ENCODE results near the gene RCAN1.

RCAN1 gene

DNA sequence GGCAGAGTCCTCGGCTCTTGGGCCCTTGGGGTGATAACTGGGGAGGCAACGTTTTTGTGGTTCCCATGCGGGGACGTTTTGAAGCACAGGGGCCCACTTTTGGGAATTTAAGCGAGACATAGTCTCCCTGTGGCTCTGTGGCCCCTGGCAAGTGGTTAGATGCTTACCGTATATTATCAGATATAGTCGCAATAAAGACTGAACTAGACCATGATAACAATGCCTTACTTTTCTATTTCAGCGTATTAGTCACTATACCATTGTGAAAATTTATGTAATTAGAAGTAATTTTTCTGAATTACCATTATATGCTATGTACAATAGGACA, 538 bp upstream of the RCAN1 start:
- peak overlapping the region; percentile 52 for H3K4me3 ChIP-seq (ENCODE audit: low read depth, low read length)
- TF ChIP-seq, protein P1, sequence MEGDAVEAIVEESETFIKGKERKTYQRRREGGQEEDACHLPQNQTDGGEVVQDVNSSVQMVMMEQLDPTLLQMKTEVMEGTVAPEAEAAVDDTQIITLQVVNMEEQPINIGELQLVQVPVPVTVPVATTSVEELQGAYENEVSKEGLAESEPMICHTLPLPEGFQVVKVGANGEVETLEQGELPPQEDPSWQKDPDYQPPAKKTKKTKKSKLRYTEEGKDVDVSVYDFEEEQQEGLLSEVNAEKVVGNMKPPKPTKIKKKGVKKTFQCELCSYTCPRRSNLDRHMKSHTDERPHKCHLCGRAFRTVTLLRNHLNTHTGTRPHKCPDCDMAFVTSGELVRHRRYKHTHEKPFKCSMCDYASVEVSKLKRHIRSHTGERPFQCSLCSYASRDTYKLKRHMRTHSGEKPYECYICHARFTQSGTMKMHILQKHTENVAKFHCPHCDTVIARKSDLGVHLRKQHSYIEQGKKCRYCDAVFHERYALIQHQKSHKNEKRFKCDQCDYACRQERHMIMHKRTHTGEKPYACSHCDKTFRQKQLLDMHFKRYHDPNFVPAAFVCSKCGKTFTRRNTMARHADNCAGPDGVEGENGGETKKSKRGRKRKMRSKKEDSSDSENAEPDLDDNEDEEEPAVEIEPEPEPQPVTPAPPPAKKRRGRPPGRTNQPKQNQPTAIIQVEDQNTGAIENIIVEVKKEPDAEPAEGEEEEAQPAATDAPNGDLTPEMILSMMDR (IDR thresholded peaks at IDR 0.05; ENCODE audit: low read depth, low read length, missing control alignments) = no peak
- in situ Hi-C loops (cut with HindIII; ENCODE audit: low sequenced_read_pairs) = no loop called here
- no peak for DNase-seq (ENCODE audit: low read depth)

DNA sequence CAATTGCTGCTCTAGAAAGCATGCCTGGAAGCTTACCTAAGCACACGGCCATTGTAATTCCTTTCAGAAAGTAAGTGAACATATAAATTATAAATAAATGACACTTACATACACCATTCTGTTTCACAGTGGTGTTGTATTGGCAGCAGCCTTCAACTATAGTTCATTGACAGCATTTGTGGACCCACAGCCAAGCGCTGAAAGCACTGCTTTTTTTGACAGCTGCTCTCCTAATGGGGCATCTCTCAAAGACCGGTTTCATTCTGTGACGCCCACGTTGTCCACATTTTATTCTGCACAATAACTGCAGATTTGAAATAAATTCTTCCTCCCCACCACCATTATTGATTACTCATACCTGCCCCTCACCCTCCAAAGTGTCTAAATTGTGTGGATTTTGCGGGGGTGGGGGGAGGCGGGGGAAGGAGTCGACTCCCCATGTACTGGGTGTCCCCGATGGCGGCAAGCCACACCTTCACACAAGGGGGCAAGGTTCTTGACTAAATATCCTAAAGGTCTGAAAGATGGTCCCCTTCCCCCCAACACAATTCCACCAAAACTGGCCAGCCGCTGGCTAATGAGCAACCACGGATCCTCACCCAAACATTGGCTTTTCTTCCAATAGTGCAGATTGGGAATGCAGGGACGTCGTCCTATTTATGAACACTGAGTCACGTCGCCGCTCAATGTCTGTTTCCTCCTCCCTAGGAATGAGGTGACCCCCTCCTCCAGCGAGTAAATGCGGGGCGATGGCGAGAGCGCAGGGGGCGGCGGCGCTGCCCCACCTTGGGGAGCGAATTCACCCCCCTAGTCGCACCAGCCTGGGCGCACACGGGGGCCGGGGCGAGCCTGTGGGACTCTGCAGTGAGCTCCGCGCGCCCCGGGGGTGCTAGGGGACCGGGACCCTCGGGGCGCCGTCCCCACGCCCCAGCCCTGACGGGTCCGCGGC, 960 bp downstream of the RCAN1 start:
- in situ Hi-C loops (cut with HindIII; ENCODE audit: low sequenced_read_pairs) = no loop called here
- no peak for DNase-seq (ENCODE audit: low read depth)
- TF ChIP-seq, protein P1 (IDR thresholded peaks at IDR 0.05; ENCODE audit: low read depth, low read length, missing control alignments) = no peak
- H3K4me3 ChIP-seq (ENCODE audit: low read depth, low read length) = peak overlapping the region; percentile 52

DNA sequence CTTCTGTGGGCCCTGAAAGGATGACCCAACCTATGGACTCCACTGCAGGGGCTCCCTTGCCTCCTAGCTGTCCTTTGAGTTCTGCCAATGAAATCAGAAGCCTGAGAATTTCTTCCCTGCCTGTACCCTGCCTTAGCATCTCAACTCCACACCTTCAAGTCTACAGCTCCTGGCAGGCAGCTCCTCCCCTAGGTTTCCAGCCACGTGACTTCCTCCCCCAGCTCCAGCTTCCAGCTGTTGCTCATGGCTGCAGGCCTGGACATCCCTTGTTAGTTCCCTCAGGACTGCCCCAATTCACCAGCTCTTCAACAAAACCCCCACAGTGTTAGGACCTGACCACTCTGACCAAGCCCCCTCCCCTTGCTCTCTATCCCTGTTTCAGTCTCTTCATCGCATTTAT, 2.4 kb downstream of the RCAN1 start:
- in situ Hi-C loops (cut with HindIII; ENCODE audit: low sequenced_read_pairs) = no loop called here
- DNase-seq (ENCODE audit: low read depth) = no peak
- TF ChIP-seq, protein P1 (IDR thresholded peaks at IDR 0.05; ENCODE audit: low read depth, low read length, missing control alignments) = no peak
- H3K4me3 ChIP-seq (ENCODE audit: low read depth, low read length) = no peak overlapping the region

DNA sequence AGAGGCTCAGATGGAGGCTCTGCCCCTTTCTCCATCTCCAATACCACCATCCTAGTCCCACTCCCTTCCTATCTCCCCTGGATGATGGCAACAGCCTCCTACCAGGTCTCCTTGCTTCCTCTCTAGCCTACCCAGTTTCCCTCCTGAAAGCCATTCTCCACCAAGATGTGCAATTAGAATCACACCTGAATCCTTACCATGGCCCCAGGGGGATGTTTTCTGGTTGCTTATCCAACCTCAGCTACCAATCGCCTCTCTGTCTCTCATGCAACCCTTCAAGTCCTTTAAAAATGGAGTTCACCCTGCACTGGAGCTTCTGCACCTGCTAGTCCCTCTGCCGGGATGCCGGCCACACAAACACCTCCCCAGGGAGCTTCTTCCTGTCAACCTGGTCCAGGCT, 2.9 kb downstream of the RCAN1 start:
- in situ Hi-C loops (cut with HindIII; ENCODE audit: low sequenced_read_pairs) = no loop called here

DNA sequence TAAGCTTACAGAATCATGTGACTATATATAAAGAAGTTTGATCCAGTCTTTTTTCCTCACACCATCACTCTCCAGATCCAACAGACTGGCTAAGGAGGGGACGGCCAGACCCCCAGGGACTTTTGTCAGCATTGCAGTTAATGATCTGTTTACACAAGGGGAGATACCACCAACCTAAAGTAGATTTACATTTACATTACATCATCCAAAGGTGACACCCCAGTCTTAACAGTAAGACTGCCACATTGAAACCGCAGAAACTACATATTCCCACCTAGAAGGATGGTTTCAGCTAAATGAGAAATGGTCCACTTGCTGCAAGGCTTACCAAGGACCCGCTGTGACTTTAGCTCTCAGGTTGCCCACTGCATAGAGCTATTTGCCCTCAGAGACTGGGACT, 3.4 kb downstream of the RCAN1 start:
- no peak for DNase-seq (ENCODE audit: low read depth)
- in situ Hi-C loops (cut with HindIII; ENCODE audit: low sequenced_read_pairs) = no loop called here
- TF ChIP-seq, protein P1 (IDR thresholded peaks at IDR 0.05; ENCODE audit: low read depth, low read length, missing control alignments) = no peak
- H3K4me3 ChIP-seq (ENCODE audit: low read depth, low read length) = no peak overlapping the region

More for the DNA sequence above, 2.9 kb downstream of the RCAN1 start:
- no peak for DNase-seq (ENCODE audit: low read depth)
- TF ChIP-seq, protein P1 (IDR thresholded peaks at IDR 0.05; ENCODE audit: low read depth, low read length, missing control alignments) = no peak
- no peak overlapping the region for H3K4me3 ChIP-seq (ENCODE audit: low read depth, low read length)

DNA sequence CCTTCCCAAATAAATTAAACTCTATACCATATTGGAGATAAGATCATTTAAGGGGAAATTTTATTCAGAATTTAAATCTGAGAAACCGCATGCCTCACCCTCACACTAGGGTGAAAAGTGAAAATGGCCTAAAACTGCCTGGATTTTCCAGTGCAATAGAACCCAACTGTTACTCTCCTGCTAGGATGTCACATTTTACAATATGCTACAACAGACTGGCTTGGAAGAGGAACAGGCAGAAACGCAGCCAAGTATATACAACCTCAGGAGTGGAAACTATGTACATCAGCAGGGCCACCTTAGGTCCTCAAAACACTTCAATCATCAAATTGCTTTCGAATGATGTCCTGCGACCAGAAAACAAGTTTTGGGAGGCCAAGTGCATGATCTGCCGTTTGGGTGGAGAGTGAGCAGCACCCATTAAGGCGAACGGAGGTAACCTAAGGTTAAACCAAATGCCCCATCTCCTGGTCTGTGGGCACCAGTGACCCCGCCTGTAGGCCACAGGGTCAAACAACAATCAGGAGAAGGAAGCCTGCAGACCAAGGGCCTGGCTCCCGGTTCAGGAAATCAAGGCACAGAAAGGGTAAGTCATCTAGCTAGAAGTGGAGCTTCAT, 4.9 kb downstream of the RCAN1 start:
- no peak overlapping the region for H3K4me3 ChIP-seq (ENCODE audit: low read depth, low read length)
- no peak for DNase-seq (ENCODE audit: low read depth)
- TF ChIP-seq, protein P1 (IDR thresholded peaks at IDR 0.05; ENCODE audit: low read depth, low read length, missing control alignments) = no peak
- in situ Hi-C loops (cut with HindIII; ENCODE audit: low sequenced_read_pairs) = no loop called here
